ENCODE data around the gene CRIP2.

Gene CRIP2

GRCh38 chr14:105436891-105437722, 37.5 kb upstream of the CRIP2 start:
- no peaks in the 10 kb centered on the region for H3K9me2 ChIP-seq (ENCODE audit: low read depth, low read length)
- no peak overlapping the region for H3K4me2 ChIP-seq (ENCODE audit: low read length)
- peaks cover 57% of the 10 kb centered on the region for H3K79me2 ChIP-seq (ENCODE audit: insufficient read depth, low read length)
- H3K9ac ChIP-seq (ENCODE audit: low read length): no peak overlapping the region
- no peaks in the 10 kb centered on the region for H3K27me3 ChIP-seq (ENCODE audit: insufficient read depth, low read length)
- TF ChIP-seq CTCF (IDR thresholded peaks at IDR 0.05; ENCODE audit: low read length) (no peak), EZH2 (IDR thresholded peaks at IDR 0.05; ENCODE audit: borderline replicate concordance, low read length) (no peak)
- H3K27ac ChIP-seq (ENCODE audit: low read depth, low read length, poor library complexity, severe bottlenecking): peak overlapping the region; percentile 56
- H2AFZ ChIP-seq (ENCODE audit: low read length): no peak overlapping the region
- H3K4me3 ChIP-seq (ENCODE audit: low read depth, low read length, poor library complexity, severe bottlenecking): no peak overlapping the region
- H3K36me3 ChIP-seq (ENCODE audit: insufficient read depth, low read length): peaks cover 72% of the 10 kb centered on the region
- H3K9me3 ChIP-seq (ENCODE audit: low read length): peaks cover 13% of the 10 kb centered on the region
- H3F3A ChIP-seq (ENCODE audit: insufficient read depth, low read length): peaks cover 6% of the 10 kb centered on the region; the same call in 1 of the 2 replicates
- no peaks in the 10 kb centered on the region for H4K20me1 ChIP-seq (ENCODE audit: insufficient read depth, low read length)
- H3K4me1 ChIP-seq (ENCODE audit: insufficient read depth, low read length, severe bottlenecking): no peaks in the 10 kb centered on the region

- peaks cover 73% of the 10 kb centered on the region for H3K36me3 ChIP-seq (ENCODE audit: insufficient read depth, low read length)
- no peaks in the 10 kb centered on the region for H3K9me2 ChIP-seq (ENCODE audit: low read depth, low read length)
- peaks cover 51% of the 10 kb centered on the region for H3K79me2 ChIP-seq (ENCODE audit: insufficient read depth, low read length)
- no peak overlapping the region for H3K27ac ChIP-seq (ENCODE audit: low read depth, low read length, poor library complexity, severe bottlenecking)
- no peak overlapping the region for H3K9ac ChIP-seq (ENCODE audit: low read length)
- TF ChIP-seq EZH2 (IDR thresholded peaks at IDR 0.05; ENCODE audit: borderline replicate concordance, low read length) (no peak), CTCF (IDR thresholded peaks at IDR 0.05; ENCODE audit: low read length) (no peak)
- H3F3A ChIP-seq (ENCODE audit: insufficient read depth, low read length): peaks cover 6% of the 10 kb centered on the region; the same call in 1 of the 2 replicates
- H3K4me3 ChIP-seq (ENCODE audit: low read depth, low read length, poor library complexity, severe bottlenecking): no peak overlapping the region
- peaks cover 13% of the 10 kb centered on the region for H3K9me3 ChIP-seq (ENCODE audit: low read length)
- no peaks in the 10 kb centered on the region for H3K27me3 ChIP-seq (ENCODE audit: insufficient read depth, low read length)
- no peaks in the 10 kb centered on the region for H3K4me1 ChIP-seq (ENCODE audit: insufficient read depth, low read length, severe bottlenecking)
- no peak overlapping the region for H3K4me2 ChIP-seq (ENCODE audit: low read length)
- no peak overlapping the region for H2AFZ ChIP-seq (ENCODE audit: low read length)
- no peaks in the 10 kb centered on the region for H4K20me1 ChIP-seq (ENCODE audit: insufficient read depth, low read length)
These were observed 36.7 kb upstream of the CRIP2 start for GRCh38 chr14:105437723-105438500.

- Histone ChIP-seq H3K9me2 (ENCODE audit: low read depth, low read length) (no peaks in the 10 kb centered on the region), H3K4me1 (ENCODE audit: insufficient read depth, low read length, severe bottlenecking) (no peaks in the 10 kb centered on the region), H3K27ac (ENCODE audit: low read depth, low read length, poor library complexity, severe bottlenecking) (no peak overlapping the region), H3K4me2 (ENCODE audit: low read length) (no peak overlapping the region), H3K36me3 (ENCODE audit: insufficient read depth, low read length) (peaks cover 66% of the 10 kb centered on the region), H3K4me3 (ENCODE audit: low read depth, low read length, poor library complexity, severe bottlenecking) (no peak overlapping the region), H3K79me2 (ENCODE audit: insufficient read depth, low read length) (peaks cover 40% of the 10 kb centered on the region), H2AFZ (ENCODE audit: low read length) (no peak overlapping the region), H3F3A (ENCODE audit: insufficient read depth, low read length) (peaks cover 6% of the 10 kb centered on the region; the same call in 1 of the 2 replicates), H3K27me3 (ENCODE audit: insufficient read depth, low read length) (no peaks in the 10 kb centered on the region), H3K9me3 (ENCODE audit: low read length) (peaks cover 13% of the 10 kb centered on the region), H4K20me1 (ENCODE audit: insufficient read depth, low read length) (no peaks in the 10 kb centered on the region), H3K9ac (ENCODE audit: low read length) (no peak overlapping the region)
- TF ChIP-seq CTCF (IDR thresholded peaks at IDR 0.05; ENCODE audit: low read length) (no peak), EZH2 (IDR thresholded peaks at IDR 0.05; ENCODE audit: borderline replicate concordance, low read length) (no peak)
These were observed 35.4 kb upstream of the CRIP2 start for GRCh38 chr14:105439179-105439578.
